ENCODE data around the gene PJA1.

PJA1 gene

DNA sequence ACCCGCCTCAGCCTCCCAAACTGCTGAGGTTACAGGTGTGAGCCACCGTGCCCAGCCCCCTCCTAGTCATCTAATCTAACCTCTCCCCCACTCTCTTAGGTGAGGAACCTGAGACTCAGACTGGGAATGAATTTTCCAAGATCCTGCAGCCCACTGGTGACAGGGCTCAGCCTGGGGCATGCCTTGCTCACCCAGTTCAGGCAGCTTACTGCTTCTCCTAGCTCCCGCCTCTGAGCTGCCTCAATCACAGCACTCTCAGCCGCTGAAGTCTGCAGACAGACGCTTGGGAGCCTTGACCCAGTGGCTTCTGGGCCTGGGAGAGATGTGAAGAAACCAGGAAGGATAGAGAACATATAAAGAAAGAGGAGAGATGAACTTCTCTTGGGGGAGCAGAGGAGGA lies 24.4 kb downstream of the PJA1 start:
- DNase-seq = no peak

- no peak for DNase-seq
These were observed 25.7 kb downstream of the PJA1 start for GRCh38 chrX:69139516-69139915.

- DNase-seq = no peak
These were observed 26.7 kb downstream of the PJA1 start for GRCh38 chrX:69138512-69138911.

- DNase-seq = no peak
These were observed 27.2 kb downstream of the PJA1 start for GRCh38 chrX:69138118-69138390.

- DNase-seq = no peak
These were observed 27.7 kb downstream of the PJA1 start for GRCh38 chrX:69137371-69138117.

DNA sequence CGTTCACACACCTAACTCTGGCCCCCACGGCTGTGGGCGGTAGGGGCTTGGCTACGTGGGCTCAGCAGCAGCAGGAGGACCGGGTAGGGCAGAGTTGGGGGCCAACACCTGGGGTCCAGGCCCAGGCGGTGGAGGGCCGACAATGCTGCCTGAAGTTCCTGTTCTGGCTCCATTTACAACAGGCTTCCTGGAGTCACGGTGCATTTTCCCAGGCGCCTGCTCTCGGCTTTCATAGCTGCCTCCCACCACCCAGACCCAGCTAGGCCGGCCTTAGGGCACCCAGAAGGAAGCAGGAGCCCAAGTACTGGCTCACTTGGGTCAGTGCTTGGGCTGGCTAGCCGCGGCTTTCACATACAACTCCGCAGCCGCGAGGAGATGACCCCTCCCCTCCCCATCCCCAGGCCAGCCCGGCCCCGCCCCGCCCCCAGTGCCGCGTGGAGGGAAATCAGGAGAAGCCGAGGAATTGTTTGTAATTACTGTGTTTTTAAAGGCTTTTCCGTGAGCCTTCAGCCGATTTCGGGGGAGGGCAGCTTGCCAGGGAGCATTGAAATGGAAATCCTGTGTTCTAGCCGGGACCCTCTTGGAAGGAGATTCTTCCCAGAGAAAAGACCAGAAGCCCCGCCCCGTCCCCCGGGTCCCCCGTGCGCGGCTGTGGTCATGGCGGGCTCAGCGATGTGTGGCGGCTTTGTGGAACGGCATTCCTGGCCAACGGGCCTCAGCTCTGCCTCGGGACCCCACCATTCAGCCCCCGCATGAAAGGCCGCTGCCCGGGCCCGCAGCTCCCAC lies 28.5 kb downstream of the PJA1 start:
- no peak for DNase-seq

GRCh38 chrX:69133921-69134542 lies 31.2 kb downstream of the PJA1 start:
- DNase-seq = peak; percentile 52

- DNase-seq = no peak
These were observed 33.4 kb downstream of the PJA1 start for GRCh38 chrX:69131886-69132285.

DNA sequence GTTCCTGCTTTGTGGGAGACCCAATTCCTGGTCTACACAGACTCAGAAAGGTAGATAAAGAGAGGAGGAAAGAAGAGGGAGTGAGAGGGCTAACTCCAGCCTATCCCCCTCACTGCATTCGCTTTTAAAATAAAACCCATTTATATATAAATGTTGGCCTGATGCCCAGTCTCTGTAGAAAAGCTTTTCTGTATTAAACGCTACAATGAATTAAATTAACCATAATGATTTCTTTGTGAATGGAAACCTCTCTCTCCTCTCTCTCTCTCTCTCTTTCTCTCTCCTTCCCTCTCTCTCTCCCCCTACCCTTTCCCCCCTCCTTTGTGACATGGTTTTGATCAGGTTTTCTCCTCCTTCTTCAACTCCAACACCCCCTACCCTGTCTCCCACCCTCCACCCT lies 34.8 kb downstream of the PJA1 start:
- no peak for DNase-seq

- no peak for DNase-seq
These were observed 36.7 kb downstream of the PJA1 start for GRCh38 chrX:69128588-69128987.

GRCh38 chrX:69127466-69127865 lies 37.8 kb downstream of the PJA1 start:
- no peak for DNase-seq

GRCh38 chrX:69126642-69127041 lies 38.6 kb downstream of the PJA1 start:
- no peak for DNase-seq

- no peak for DNase-seq
These were observed 40.2 kb downstream of the PJA1 start for GRCh38 chrX:69125094-69125493.

DNA sequence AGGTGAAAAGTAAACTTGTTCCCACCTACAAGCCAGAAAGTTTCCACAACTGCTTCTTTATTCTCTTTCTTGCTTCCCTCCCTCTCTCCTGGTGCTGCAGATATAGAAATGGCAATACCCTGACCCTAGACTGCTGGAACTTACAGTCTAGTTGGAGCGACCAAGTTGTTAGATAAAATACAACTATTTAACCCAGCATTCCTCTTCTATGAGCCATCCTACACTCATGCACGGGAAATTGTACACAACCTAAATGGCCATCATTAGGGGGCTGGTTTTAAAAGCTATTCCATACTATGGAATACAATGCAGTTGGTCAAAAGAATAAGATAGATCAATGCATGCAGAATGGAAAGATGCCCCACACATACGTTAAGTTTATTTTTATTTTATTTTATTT lies 41.1 kb downstream of the PJA1 start:
- no peak for DNase-seq

GRCh38 chrX:69123481-69123880 lies 41.8 kb downstream of the PJA1 start:
- no peak for DNase-seq

- DNase-seq = no peak
These were observed 43.8 kb downstream of the PJA1 start for GRCh38 chrX:69121321-69122000.

- DNase-seq = no peak
These were observed 44.8 kb downstream of the PJA1 start for GRCh38 chrX:69120476-69120875.

- no peak for DNase-seq
These were observed 46.1 kb downstream of the PJA1 start for GRCh38 chrX:69119122-69119521.

DNA sequence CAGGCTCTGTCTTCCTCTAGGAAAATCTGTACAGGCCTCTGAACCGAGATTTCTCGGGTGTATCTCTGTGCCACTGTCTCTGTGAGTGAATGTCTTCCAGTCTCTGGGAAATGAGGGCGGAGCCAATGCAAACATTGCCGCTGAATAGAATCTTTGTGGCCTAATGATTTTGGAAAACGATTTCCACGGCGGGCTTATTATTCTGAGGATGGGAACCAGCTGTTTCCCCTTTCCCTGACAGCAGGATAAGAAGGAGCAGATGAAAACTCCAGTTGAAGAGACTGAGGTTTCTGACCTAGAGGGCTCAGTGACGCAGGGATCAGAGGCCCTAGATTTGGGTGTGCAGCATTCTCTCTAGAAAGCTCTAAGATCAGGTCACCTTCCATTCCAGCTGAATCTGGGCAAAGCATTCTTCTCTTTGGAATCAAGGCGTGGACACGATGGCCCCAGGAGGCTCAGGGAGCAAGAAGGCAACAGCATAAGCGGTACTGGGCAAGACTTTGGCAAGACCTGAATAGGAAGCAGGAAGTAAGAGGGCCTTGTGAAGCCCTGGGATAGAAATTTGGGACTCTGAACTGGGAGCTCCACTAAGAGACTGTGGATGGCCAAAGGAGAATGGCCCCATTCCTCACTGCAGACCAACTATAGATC lies 47.3 kb downstream of the PJA1 start:
- DNase-seq = no peak

DNA sequence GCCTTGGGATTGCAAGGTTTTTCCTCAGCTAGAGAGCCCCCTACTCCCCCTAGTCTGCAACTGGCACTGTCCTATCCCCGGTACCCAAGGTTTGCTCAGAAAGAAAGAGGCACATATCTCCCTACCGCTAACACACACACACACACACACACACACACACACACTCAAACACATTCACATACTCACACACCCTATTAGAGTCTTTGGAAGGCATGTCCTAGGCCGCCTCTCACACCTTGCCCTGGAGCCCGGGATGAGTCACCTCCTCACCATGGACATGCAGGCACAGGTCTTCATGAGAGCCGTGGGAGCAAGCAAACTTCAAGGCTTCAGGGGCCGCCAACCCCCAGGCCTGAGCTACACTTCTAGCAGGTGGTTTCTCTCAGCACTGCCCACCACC lies 49.2 kb downstream of the PJA1 start:
- no peak for DNase-seq

DNA sequence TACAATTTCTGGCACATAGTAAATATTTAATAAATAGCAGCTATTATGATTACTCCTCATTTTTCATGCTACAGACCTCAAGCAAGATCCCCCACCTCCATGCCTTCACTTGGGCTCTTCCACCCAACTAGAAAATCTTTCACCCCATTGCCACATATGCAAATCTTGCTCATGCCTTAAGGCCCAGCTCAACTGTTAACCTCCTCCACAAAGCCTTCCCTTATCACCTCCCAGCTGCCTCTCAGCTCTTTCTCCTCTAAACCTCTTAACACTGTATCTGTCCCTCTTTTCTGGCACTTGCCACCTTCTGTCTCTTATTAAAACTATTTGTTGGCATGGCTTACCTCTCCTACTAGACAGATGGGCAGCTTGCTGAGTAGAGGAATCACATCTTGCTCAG lies 51.5 kb downstream of the PJA1 start:
- DNase-seq = peak; percentile 46

Data from OCI-M1 (cell line).